GM18909 (cell line): ENCODE measurements around the gene LDLRAD3.

Source experiments
- ATAC-seq: cut with Tn5 transposase; IDR thresholded peaks from one replicate; pipeline ENCODE4 v1.9.1; 2021; ENCODE audit warnings: mild to moderate bottlenecking; ENCODE audit not compliant: unreplicated experiment, poor library complexity

Gene LDLRAD3

GRCh38 chr11:35924811-35925210, 19.1 kb upstream of the LDLRAD3 start:
- no peak for ATAC-seq

DNA sequence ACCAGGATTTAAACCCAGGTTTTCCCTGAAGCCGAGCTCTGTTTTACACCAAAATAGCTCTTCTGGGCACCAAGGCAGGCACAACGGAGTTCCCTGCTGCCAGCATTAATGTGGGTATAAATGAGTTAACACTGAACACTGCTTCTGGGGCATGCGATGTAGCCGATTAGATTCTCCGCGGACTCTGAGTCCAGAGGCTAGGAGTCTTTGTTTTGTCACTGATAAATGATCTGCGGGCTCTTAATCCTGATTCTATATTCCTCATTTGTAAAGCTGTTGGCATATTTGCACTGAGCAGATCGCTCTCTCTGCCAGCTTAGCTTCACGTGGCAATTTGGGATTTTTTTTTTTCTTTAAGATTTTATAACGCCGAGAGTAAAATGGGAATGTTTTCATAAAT, 16.8 kb upstream of the LDLRAD3 start:
- no peak for ATAC-seq

DNA sequence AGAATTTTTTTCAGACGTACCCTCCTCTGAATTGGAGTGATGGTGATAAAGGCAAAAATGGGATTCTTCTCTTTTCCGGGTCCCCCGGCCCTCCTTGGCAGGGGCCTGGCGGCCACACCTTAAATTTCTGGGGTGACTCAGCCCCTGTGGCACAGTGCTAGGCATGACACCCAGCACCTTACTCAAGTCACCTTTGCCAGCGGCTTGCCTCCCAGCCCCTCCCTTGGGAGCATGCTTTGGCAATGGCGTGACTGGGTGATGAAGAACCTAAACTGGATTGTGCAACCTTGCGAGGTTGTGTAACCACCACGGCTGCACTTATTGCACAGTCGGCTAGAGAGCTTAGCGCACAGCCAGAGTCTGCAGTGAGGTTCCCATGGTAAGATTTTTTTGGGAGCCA, 16.2 kb upstream of the LDLRAD3 start:
- no peak for ATAC-seq

- ATAC-seq, result no peak
These were observed 15.0 kb upstream of the LDLRAD3 start for GRCh38 chr11:35928688-35929395.

DNA sequence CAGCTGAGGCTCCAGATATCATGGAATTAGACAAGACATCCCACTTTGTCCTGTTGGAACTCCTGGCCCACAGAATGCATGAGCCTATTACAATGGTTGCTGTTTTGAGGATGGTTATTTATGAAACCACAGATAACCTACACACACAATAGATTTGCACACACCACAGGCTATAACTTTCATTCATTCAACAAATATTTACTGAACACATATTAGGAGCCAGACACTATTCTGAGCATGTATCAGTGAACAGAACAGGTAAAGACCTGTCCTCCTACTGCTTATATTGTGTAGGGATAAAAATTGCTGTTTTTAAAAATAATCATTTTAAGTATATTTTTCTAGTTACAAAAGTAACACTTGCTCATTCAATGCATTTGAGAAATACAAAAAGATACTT, 13.4 kb upstream of the LDLRAD3 start:
- ATAC-seq, result no peak

DNA sequence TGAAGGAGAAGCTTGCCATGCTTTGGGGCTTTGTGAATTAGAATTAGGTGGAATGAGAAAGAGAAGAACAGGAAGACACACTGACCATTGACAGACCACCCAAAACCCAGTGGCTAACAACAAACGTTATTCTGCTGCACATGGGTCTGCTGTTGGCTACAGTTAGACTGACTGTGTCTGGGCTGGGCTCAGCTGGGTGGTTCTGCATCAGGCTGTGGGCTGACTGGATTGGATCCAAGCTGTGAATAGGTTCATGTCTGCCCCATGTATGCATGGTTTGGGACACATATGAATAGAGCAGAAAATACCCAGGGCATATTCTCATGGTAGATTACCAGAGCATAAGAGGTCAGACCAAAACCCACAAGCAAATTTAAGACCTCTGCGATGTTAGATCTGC, 11.7 kb upstream of the LDLRAD3 start:
- no peak for ATAC-seq

- no peak for ATAC-seq
These were observed 11.1 kb upstream of the LDLRAD3 start for GRCh38 chr11:35932681-35933319.

GRCh38 chr11:35933320-35933871, 10.5 kb upstream of the LDLRAD3 start:
- no peak for ATAC-seq

DNA sequence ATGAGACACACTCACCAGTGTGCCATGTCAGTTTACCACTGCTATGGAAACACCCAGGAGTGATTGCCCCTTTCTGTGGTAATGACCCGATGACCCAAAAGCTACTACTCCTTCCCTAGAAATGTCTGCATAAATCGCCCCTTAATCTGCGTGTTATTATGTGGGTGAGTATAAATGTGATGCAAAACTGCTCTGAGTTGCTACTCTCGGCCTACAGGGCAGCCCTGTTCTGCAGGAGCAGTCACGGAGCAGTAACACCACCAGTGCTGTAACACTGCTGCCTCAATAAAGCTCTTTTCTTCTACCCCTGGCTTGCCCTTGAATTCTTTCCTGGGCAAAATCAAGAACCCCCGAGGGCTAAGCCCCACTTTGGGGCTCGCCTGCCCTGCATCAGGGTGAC, 9.6 kb upstream of the LDLRAD3 start:
- no peak for ATAC-seq

- ATAC-seq, result no peak
These were observed 8.9 kb upstream of the LDLRAD3 start for GRCh38 chr11:35934981-35935380.

- no peak for ATAC-seq
These were observed 8.5 kb upstream of the LDLRAD3 start for GRCh38 chr11:35935390-35935789.

DNA sequence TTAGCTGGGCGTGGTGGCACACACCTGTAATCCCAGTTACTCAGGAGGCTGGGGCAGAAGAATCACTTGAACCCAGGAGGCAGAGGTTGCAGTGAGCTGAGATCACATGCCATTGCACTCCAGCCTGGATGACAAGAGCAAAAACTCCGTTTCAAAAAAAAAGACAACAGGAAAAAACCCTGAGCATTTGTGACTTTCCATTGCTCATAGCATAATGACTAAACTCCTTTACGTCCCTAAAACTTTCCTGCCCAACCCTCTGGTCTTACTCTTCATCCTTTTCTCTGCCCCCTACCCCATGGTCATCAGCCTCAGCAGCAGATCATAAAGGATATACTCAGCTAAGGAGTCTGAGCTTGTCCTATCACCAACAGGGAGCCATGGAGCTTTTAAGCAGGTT, 6.8 kb upstream of the LDLRAD3 start:
- ATAC-seq, result no peak

- no peak for ATAC-seq
These were observed 6.2 kb upstream of the LDLRAD3 start for GRCh38 chr11:35937700-35938099.

GRCh38 chr11:35938231-35938630, 5.6 kb upstream of the LDLRAD3 start:
- no peak for ATAC-seq

DNA sequence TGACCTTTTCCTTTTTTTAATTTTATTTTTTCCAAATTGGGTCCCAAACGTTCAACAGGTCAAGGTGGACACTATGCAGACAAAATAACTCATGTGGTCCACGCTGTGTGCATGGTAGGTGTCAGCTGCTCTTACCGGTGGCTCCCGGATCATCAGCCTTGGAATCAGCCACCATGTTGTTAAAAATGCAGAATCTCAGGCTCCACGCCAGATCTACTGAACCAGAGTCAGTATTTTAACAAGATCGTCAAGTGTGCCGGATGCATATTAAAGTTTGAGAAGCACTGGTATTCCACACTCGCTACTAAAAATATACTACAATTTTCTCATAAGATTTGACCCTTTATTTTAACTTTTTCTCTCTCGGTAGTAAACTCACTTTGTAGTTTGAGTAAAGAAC, 553 bp upstream of the LDLRAD3 start:
- no peak for ATAC-seq

DNA sequence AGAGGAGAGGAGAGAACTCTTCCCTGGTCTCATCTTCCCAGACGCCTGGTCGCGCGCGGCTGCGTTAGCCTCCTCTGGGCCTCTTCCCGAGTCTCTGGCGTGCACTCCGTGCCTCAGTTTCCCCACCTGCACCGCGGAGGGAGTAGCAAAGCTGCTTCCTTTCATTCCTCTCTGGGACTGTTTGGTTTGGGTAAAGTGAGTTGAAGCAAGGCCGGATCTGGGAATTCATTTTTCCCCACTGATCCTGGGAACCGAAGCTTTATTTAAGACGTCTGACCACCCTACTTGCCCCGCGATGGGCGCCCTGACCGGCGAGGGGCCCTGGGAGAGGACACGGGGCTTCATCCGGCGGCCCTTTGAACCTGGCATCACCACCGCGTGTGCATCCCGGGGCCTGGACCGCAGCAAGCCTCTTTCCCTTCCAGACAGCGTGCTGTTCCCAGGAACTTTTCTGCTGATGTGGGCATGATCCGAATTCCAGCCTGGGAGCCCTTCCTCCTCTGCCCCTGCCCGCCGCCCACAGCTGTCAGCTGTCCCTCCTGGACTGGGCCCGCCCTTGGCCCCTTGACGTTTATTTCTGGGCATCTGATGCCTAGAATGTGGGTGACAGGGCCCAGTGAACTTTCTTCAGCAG, 758 bp downstream of the LDLRAD3 start:
- no peak for ATAC-seq

- no peak for ATAC-seq
These were observed 1.3 kb downstream of the LDLRAD3 start for GRCh38 chr11:35945137-35945518.

DNA sequence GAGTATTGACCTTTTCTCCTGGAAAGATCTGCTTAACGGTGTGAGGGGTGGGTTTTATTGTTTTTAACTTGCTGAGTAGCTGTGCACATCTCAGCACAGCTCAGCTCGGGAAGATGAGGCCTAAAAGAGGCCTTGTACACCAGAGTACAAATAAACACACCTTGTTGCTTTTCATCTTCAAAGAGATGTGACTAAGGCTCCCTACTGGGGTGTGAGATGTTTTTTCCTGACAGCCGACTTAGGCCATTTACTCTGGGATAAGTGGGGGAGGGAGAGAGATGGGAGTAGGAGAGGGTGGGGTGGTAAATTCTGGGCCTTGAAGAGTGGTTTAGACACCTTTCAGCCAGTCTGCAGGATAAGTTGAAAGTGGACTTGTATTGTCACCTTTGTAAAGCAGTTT, 2.9 kb downstream of the LDLRAD3 start:
- no peak for ATAC-seq

- ATAC-seq, result no peak
These were observed 3.6 kb downstream of the LDLRAD3 start for GRCh38 chr11:35947437-35947836.

- no peak for ATAC-seq
These were observed 5.4 kb downstream of the LDLRAD3 start for GRCh38 chr11:35949242-35949641.

DNA sequence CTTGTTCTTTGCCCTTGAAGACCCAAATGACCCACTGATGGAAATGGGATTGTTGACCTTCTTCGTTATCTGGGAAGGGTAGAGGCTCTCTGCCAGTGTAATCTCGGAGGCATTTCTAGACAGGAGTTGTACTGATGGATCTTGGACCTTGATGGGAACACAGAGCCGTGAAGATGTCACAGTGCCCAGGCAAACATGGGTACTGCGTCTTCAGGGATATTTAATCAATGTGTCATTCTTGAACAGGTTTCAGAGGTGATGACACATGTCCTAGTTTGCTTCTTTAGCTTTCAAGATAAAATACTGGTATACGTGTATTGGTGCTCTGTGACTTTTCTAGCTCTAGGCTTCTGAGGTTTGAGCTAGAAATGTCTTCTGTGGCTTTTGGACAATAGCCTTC, 6.2 kb downstream of the LDLRAD3 start:
- no peak for ATAC-seq

GRCh38 chr11:35951680-35952079, 7.8 kb downstream of the LDLRAD3 start:
- no peak for ATAC-seq
